IPS DF 19.7 (cell line): ENCODE results near the gene SH3PXD2A.

Experiments
- DNase-seq: peaks from one replicate; pipeline ENCODE4 v3.0.0-alpha.2; 2013; ENCODE audit warnings: low read depth, low spot score

The SH3PXD2A gene

DNA sequence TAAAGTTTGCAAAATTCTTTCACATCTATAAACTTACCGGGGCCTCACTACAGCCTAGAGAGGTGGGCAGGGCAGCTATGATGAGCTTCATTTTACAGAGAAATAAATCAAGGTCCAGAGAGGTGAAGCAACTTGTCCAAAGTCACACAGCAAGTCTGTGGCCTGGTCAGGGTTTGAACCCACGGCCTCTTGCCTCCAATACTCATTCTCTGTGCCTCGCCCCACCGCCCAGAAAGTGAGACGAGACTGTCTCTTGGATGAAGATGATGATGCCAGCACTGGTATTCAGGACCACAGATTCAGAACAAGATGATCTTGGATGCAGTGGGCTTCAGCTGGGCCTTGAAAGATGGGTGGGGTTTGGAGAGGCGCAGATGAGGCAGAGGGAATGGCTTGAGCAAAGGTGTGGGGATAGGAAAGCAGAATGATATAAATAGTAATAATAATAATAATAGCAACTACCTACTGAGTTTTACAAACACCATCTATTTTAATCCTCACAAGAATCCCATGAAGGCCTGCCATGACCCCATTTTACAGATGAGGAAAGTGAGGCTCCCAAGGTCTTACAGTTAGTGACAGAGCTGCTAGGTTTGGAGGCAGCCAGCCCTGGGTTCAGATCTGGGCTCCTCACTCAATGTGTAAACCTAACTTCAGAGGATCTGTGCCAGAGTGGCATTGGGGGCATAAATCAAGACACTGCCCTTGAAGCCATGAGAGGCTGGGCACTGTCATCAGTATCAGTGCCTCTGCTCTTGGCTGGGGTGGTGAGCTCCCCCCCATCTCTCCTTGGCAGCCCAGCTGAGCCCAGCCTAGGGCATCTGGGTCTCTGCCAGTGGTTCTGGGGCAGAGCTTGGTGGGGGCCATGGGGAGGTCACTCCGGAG is 291.9 kb downstream of the SH3PXD2A start:
- DNase-seq, result no peak

DNA sequence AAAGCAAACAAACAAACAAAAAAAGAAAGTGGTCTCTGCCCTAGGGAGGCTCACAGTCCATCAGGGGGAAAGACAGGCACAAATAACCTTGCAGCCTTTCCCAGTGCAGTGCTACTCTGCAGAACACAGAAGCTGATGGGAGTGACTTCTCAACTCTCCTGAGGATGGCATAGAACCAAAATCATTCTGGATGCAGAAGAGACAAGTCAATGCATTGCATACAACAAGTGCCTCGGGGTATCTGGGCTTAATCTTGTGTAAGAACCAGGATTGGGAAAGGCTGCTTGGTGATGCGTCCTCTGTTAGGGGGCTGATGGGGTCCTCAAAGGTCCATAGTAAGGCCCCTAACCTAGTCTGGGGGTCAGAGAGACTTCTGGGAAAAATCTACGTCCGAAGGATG is 293.0 kb downstream of the SH3PXD2A start:
- DNase-seq, result no peak

DNA sequence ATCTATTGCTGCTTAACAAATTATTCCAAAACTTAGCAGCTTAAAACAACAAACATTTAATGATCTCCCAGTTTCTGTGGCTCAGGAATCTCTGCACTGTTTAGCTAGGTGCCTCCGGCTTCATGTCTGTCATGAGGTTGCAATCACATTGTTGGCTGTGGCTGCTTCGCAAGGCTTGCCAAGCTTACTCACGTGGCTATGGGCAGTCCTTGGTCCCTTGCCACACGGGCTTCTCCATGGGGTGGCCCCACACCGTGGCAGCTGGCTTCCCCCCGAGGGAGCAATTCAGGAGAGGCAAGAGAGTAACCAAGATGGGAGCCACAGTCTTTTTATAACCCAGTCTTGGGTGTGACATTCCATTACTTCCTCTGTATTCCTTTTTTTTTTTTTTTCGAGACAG is 294.5 kb downstream of the SH3PXD2A start:
- DNase-seq, result no peak

DNA sequence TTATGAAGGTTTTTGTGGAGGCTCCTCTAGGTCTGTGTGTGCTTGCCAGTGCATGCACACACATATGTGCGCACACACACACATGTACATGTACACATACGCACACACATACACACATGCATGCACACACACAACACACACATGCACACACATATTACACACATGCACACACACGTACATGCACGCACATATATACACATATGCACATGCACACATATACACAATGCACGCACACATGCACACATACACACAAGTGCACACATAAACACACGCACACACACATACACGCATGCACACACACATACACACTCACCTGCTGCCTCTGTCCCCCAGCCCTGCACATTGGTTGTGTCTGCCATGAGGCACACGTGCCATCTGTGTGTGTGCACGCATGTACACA is 295.6 kb downstream of the SH3PXD2A start:
- no peak for DNase-seq

DNA sequence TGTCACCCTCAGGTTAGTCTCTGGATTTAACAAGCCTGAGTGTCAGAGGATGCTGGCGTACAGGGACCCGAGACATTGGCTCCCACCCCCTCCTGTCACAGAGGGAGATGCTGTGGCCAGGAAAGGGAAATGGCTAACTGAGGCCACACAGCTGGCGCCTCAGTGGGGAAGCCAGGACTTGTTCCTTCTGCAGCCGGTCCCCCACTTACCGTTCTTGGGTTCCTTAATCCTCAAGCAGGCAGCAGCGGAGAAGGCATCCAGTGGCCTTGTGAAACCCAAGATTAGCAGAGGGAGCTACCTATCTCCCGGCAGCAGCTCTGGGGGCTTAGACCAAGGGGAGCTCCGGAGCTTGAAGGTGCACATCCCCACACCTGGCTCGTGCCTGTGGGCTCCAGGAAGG is 296.5 kb downstream of the SH3PXD2A start:
- no peak for DNase-seq

DNA sequence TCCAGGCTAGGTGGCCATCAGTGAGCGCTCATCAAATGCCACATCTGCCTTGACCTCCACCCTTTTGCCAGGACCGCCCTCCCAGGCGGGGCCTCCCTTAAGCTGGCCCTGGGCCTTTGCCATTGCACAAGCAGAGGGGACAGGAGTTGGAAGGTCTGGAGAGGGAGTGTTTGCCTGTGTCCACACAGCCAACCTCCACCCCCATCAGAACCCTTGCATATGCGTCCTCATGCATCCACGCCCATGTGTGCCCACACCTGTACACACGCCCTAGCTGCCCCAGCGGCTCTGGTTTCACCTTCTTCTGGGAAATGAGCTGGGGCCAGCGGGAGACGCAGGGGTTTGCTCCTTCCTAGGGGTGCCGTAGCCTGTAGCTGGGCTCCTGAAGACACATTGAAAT is 297.9 kb downstream of the SH3PXD2A start:
- DNase-seq, result no peak

DNA sequence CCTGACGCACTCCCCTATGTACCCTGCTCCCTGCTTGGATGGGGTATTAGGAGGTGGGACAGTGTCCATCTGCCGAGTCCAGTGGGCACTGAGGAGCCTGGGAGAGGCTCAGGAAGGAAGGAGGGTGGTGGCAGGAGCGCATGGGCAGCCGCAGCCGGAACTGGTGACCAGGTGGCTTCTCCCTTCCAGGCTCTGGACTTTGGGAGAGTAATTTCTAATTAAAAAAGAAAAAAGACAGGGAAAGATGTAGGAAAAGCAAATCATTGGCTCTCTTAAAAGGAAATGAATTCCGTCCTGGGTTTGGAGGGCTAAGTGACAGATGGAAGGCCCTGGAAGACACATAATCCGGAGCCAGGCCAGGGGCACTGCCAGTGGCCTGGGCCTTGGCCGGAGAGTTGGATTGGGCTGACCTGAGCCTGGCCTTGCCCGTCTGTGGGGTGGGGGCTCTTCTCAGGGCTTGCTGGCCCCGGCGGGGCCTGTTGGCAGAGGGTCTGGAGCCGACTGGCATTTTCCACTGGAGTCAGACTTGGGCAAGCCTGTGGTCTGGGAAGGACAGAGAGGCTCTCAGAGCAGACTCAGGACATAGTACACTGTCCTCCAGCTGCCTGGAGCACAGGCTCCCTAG is 298.9 kb downstream of the SH3PXD2A start:
- DNase-seq, result no peak

DNA sequence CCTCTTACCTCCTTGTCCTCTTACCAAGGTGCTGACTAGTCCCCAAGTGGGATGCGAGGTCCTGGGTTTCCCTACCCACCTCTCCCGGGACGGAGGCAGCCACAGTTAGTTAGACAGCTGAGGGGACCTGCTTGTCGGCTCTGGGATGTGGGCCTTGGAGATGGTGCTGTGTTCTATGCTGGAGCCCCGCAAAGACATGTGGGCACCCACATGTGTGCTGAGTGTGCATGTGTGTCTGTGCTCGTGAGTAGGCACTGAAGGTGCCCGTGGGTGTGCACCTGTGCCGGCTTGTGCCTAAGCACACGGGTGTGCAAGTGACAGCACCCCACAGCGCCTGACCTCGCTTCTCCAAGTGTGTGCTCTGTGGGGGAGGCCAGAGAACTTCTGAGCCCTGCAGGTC is 299.7 kb downstream of the SH3PXD2A start:
- no peak for DNase-seq

DNA sequence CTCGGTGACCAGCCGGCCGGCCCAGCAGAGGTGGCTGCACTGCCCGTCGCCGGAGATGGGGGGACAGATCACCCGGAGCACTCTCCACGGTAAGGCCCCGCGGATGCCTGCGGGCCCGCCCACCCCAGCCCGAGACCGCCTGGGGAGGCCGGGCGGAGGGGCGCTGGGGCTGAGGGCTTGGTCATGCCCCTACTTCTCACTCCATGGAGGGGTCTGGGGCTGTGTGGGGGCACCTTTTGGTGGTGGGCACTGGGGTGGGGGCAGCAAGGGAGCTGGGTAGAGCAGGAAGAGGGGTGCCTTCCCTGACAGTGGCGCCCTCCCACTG is 300.1 kb downstream of the SH3PXD2A start:
- DNase-seq, result no peak

DNA sequence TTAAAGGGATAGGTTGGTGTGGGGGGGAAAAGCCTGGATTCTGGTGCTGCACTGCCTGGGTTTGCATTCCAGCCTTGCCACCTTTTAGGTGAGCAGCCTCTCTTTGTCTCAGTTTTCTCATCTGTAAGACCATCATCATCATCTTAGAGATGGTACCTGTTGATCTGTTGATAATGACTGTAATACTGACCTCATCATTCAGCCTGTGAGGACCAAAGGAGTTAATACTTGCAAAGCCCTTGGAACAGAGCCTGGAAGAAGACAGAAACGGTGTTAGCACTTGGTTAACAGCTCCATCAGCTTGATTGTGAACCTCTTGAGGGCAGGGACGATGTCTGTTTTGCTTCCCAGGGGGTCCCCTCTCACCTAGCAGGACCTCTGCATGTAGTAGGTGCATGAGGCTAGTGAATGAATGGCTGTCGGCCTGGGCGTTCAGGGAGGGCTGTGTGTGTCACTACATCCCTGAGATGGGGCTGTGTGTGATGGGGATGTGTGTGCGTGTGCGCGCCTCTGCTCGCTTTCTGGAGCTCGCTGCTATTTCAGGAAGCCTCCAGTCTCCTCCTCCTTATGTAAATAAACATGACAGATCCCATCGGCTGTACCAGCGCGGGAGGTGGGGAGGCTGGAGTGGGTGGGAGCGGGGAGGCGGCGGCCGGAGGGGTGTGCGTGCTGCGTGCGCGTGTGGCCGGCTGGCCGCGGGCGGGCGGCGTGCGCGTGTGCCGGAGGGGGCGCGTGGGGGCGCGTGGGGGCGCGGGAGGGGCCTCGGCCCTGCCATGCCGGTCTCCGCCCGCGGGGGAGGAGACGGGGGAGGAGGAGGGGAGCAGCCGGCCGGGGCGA is 300.7 kb downstream of the SH3PXD2A start:
- DNase-seq, result no peak

DNA sequence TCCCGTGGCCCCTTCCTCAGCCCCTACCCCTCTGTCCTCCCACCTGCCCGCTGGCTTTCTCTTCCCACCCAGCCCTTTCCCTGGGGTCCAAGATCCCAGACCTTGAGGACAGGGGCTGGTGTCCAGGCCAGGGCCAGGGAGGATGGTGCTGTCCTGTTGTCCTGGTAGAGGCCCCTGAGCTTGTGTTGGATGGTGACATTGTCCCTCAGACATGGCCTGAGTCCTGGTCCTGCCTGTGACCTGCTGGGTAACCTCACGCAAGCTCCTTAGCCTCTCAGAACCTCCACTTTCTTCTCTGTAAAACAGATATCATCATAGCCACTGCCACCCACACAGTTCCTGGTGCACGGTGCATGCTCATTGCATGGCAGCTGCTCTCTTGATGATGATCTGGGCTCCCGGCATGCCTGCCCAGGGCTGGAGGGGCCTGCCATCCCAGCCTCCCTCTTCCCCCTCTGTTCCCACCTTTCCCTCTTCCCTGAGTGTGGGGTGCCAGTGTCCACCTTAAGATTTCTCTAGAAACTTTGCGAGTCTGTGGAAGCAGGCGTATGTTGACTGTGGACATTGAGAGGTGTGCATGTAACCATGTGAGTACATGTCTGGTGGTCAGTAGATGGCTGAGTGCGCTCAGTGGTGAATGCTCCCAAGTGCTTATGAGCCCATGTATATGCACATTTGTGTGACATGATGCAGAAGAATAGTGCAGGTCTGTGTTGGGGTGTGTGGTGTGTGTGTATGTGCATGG is 301.5 kb downstream of the SH3PXD2A start:
- no peak for DNase-seq

DNA sequence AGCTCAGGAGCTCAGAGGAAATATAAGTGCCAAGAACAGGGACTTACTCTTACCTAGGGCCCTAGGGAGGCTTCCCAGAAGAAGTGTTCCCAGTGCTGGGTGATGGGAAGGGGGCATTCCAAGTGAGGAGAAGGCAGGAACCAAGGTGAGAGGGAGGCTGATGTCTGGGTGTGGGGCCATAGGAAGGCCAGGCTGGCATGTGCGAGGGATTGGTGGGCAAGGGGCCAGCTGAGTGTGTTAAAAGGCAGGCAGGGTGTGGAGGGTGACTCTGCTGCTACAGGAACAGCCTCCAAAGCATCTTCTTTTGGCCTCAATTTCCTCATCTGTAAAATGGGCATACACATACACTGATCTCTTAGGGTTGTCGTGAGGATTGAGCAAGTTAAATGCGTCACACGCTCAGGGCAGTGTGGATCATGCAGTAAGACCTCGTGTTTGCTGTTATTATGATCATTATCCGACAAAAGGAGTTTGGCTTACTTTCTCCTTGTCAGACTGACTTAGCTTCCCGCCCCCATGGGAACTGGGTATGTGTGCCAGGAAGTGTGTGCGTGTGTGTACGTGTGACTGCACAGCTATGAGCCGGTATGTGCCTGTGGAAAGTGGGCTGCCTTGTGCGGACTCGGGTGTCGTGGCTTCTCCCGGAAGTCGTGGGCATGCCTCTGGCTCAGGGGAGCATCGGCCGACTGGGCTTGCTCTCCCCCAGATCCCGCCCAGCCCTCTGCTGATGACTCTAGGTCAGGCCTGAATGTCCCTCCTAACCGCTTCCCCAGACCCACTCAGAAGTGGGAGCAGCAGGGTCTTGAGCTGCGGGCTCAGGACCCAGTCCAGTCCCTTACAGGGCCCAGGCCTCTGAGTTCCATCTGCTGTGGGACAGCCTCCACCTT is 302.3 kb downstream of the SH3PXD2A start:
- DNase-seq, result no peak

DNA sequence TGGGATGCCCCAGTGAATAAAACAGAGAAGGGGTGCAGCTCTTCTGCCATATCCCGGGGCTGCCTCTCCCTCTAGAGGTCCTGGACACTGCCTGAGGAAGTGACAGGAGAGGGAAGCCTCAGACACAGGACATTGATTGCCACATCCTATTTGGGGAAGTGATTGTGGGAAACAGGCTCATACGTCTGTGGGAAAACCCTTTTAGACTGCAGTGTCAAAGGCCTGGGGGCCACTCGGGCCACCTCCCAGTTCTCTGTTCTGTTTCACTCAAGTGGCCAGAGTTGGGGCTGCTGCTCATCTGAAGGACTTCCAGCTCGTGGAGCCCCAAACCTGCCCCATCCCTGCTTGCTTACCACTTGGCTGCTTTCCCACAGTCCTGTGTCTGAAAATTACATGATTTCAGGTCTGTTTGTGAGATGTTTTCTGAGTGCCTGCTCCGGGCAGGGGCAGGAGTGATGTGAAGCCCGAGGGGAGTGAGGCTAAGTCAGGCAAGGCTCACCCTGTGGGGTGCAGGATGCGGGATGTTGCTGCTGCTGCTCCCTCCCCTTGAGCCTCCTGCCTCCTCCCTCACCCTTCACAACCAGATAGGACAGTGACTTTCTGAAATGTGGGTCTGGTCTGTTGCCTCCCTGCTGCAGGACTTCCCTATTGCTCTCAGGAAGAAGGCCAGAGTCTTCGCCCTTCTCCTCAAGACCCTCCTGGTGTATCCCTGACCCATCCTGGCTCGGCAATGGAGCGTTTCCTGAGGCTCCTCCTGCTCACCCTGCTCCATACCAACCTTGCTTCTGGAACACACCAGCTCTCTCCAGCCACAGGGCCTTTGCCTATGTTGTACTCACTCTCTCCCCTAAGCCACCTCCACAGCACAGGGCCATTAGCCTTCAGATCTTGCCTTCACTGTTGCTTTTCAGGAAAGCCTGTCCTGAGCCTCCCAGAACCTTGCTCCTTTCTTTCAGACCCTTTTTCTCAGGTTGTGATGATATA is 303.5 kb downstream of the SH3PXD2A start:
- no peak for DNase-seq

DNA sequence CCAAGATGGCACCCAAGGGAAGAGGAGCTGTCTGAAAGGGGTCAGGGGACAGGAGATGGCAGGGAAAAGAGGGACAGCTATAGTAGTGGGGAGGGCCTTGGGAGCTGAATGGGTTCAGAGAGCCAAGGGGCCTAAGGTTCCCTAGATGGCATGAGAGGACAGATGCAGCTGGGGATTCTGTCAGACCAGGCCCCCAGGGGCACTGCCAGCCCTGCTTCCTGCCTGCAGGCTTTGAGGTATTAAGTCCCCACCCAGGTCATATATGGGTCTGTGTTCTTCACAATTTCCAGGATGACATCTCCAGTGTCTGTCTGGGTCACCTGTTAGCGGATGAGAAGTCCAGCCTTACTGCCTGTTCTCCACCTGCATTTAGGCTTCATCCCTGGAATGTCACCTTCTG is 305.1 kb downstream of the SH3PXD2A start:
- DNase-seq, result no peak

DNA sequence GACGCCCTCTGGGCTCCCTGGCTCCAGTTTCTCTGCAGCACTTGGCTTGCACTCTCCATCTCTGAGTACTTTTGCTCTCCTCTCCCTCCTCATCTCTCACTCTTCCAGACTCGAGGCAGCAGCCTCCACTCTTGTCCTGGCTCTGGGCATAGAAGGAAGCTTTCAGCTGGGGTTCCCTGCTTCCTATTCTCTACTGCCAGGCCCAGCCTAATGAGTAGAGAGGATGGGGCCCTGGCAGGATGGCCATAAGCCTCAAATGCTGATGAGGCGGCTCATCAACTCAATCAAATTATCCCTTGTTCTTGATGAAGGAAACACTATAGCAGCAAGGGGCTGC is 306.1 kb downstream of the SH3PXD2A start:
- no peak for DNase-seq

DNA sequence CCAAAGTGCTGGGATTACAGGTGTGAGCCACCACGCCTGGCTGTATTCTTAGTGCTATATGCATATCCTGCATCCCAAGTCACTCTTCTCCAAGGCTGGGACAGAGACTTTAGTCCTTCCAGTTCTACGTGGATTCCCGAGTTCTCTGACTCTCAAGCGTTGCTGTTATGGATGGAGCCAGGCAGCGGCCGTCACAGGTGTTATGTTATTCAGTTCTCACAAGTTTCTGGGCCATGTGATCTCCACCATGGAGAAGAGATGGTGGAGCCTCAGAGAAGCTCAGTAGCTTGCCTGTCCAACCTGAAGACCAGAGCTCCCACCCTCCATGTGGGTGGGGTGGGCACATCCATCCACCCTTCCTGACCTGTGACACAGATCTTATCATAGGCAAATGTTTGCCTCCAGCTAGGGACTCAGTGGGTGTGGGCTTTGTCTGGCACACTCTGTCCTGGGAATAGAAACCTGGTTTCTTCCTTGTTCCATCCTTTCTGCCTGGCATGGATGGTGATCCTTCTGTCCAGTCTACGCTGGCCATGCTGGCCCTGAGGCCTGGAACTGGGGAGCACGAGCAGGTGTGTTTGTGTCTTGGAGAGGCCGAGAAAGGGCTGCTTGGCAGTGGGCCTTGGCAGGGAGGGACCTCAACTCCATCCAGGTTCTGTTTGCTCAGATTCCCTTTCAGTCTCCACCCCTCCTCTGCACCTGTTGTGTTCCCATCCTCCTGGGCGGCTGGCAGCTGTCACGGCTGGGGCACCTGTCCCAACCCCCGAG is 306.6 kb downstream of the SH3PXD2A start:
- DNase-seq, result no peak

DNA sequence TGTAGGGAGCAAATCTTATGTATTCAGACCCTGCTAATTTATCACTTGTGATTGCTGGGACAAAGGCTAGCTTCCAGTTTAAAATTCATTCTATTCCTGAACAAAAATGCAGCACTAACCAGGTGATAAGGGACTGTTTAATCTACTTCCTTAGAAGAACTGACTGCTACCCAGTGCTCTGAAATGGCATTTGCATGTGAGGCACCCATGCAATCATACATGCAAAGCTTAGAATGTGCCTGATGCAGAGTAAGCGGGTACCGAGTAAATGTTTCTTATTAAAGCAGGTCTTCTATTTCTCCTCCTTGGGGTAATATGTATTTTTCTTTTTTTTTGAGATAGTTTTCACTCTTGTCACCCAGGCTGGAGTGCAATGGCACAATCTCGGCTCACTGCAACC is 307.4 kb downstream of the SH3PXD2A start:
- no peak for DNase-seq

DNA sequence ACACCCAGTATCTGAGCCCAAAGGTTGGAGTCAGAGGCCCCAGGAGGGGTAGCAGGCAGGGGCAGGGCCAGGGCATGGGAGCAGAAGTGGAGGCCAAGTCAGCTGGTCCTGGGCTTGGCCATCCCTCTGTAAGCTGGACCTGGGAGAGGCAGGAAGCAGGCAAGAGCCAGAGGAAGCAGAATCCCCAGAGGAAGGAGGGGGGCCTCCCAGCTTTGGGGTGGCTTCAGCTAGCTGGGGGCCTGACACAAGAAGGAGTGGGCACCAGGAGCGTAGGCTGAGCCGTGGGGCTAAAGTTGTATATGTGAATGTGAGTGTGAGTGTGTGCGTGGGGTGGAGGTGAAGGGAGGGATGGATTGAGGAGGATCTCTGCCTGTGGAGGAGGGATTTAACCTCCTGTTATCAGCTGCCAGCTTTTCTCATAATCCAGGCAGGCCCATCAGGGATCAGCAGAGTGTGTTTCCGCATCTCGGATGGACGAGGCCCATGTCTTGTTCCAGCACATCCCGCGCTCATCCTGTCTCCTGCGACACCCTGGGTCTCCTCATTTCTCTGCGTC is 307.9 kb downstream of the SH3PXD2A start:
- DNase-seq, result no peak

DNA sequence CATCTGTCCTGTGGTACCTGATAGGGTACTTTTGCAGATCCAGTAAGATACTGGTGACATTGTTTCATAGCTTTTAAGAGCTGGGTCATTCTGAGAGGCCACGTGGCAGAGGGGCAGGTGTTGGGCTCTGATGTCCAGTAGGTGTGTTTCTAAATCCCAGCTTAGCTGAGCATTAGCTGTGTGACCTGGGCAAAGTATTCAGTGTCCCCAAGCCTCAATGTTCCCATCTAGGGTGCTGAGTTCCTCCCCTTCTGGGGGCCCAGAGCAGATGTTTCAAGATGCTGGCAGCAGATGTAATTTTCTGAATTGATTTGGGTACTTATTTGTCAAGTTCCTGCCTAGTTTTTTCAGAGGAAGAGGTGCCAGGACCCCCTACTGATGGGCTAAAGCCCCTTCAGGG is 309.0 kb downstream of the SH3PXD2A start:
- no peak for DNase-seq
